K562 (cell line): ENCODE results near the gene ARHGAP10.

Experiments used
- BRCA1 ChIP-seq, 2 experiments: fragments of 450-650 bp in 1 of 2; sonication (generic) in 1 of 2; formaldehyde crosslinking in 1 of 2; IDR thresholded peaks; 2 replicates each; pipeline versions ENCODE4 v1.5.0 to v1.6.1; 2017 to 2020; ENCODE audit warnings: mild to moderate bottlenecking in 1 of 2, missing genetic modification reagents in 1 of 2
- NCOR1 ChIP-seq: fragments of 450-650 bp; IDR thresholded peaks from 2 replicates; pipeline ENCODE4 v1.6.1; 2016; ENCODE audit warnings: mild to moderate bottlenecking, moderate library complexity
- NFYB ChIP-seq: IDR thresholded peaks from 2 replicates; pipeline ENCODE4 v1.6.1; 2011; ENCODE audit warnings: mild to moderate bottlenecking, moderate library complexity; ENCODE audit not compliant: insufficient read length; ENCODE audit errors: extremely low read depth
- ZC3H11A ChIP-seq: IDR thresholded peaks from 2 replicates; pipeline ENCODE4 v1.6.1; 2012; ENCODE audit warnings: low read depth, low read length, improper control_type of control experiment
- ZNF274 ChIP-seq: IDR thresholded peaks from 2 replicates; pipeline ENCODE4 v1.6.1; 2011; ENCODE audit warnings: low read depth, mild to moderate bottlenecking, low read length, moderate library complexity, borderline replicate concordance
- TF ChIP-seq, protein P1 (sequence below), 3 experiments: IDR thresholded peaks in 2 of 3; conservative IDR thresholded peaks in 1 of 3; 2 replicates each; pipeline ENCODE4 v1.5.1; 2011 to 2012; ENCODE audit warnings: low read length in 3 of 3, mild to moderate bottlenecking in 3 of 3, control low read depth in 2 of 3, improper control_type of control experiment in 1 of 3, inconsistent platforms in 1 of 3, low read depth in 1 of 3, mixed read lengths in 1 of 3, moderate library complexity in 1 of 3; ENCODE audit not compliant: insufficient read depth in 2 of 3
- TF ChIP-seq, protein P2 (sequence below): fragments of 150-350 bp; IDR thresholded peaks from 2 replicates; pipeline ENCODE4 v1.6.1; 2014; ENCODE audit warnings: low read depth, mild to moderate bottlenecking, low read length, borderline replicate concordance
- TF ChIP-seq, protein P3 (sequence below), 2 experiments: fragments of 450-650 bp; formaldehyde crosslinking in 1 of 2; IDR thresholded peaks; 2 replicates each; pipeline versions ENCODE4 v1.4.0 to v1.6.1; 2014 to 2020; ENCODE audit warnings: mild to moderate bottlenecking in 2 of 2, borderline replicate concordance in 1 of 2, low read depth in 1 of 2
- TF ChIP-seq, protein P4 (sequence below): fragments of 250-450 bp; sonication (Bioruptor Pico); IDR thresholded peaks from 2 replicates; pipeline ENCODE4 v1.5.0; 2021; ENCODE audit warnings: mild to moderate bottlenecking, borderline replicate concordance
- TF ChIP-seq, protein P5 (sequence below): sonication (generic); formaldehyde crosslinking; IDR thresholded peaks from 2 replicates; pipeline ENCODE4 v1.8.1; 2023; ENCODE audit warnings: mild to moderate bottlenecking, missing genetic modification reagents

DNA sequence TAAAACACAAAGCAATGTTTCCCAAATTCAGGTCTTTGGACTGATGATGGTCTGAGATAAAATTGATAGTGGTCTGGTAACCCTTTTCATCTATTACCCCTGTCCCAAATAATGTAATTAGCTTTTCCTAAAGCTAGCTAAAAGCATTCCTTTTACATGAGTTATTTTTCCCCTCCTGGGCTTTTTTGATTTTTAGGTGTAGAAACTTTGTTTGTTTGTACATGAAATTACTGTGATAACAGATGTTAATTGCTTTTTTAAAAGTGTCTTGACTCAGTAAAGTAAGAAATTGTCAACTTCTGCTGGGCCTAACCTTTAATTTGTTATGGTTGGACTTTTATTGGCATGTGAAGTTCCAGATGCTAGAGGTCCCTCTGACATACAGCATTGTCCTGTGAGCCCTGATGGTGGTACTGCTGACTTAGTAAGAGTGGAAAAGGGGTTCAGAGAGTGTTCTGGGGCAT, 145.5 kb downstream of the ARHGAP10 start:
- TF ChIP-seq, protein P1, sequence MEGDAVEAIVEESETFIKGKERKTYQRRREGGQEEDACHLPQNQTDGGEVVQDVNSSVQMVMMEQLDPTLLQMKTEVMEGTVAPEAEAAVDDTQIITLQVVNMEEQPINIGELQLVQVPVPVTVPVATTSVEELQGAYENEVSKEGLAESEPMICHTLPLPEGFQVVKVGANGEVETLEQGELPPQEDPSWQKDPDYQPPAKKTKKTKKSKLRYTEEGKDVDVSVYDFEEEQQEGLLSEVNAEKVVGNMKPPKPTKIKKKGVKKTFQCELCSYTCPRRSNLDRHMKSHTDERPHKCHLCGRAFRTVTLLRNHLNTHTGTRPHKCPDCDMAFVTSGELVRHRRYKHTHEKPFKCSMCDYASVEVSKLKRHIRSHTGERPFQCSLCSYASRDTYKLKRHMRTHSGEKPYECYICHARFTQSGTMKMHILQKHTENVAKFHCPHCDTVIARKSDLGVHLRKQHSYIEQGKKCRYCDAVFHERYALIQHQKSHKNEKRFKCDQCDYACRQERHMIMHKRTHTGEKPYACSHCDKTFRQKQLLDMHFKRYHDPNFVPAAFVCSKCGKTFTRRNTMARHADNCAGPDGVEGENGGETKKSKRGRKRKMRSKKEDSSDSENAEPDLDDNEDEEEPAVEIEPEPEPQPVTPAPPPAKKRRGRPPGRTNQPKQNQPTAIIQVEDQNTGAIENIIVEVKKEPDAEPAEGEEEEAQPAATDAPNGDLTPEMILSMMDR (IDR thresholded peaks at IDR 0.05 in 2 of 3, conservative IDR thresholded peaks at IDR 0.05 in 1 of 3; ENCODE audit: insufficient read depth in 2 of 3, low read depth in 1 of 3, low read length in 3 of 3), result no peak
- TF ChIP-seq NCOR1, result no peak
- TF ChIP-seq ZC3H11A, result no peak
- TF ChIP-seq ZNF274, result no peak
- TF ChIP-seq, protein P2, sequence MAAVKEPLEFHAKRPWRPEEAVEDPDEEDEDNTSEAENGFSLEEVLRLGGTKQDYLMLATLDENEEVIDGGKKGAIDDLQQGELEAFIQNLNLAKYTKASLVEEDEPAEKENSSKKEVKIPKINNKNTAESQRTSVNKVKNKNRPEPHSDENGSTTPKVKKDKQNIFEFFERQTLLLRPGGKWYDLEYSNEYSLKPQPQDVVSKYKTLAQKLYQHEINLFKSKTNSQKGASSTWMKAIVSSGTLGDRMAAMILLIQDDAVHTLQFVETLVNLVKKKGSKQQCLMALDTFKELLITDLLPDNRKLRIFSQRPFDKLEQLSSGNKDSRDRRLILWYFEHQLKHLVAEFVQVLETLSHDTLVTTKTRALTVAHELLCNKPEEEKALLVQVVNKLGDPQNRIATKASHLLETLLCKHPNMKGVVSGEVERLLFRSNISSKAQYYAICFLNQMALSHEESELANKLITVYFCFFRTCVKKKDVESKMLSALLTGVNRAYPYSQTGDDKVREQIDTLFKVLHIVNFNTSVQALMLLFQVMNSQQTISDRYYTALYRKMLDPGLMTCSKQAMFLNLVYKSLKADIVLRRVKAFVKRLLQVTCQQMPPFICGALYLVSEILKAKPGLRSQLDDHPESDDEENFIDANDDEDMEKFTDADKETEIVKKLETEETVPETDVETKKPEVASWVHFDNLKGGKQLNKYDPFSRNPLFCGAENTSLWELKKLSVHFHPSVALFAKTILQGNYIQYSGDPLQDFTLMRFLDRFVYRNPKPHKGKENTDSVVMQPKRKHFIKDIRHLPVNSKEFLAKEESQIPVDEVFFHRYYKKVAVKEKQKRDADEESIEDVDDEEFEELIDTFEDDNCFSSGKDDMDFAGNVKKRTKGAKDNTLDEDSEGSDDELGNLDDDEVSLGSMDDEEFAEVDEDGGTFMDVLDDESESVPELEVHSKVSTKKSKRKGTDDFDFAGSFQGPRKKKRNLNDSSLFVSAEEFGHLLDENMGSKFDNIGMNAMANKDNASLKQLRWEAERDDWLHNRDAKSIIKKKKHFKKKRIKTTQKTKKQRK, result no peak
- no peak for TF ChIP-seq NFYB
- TF ChIP-seq, protein P3, sequence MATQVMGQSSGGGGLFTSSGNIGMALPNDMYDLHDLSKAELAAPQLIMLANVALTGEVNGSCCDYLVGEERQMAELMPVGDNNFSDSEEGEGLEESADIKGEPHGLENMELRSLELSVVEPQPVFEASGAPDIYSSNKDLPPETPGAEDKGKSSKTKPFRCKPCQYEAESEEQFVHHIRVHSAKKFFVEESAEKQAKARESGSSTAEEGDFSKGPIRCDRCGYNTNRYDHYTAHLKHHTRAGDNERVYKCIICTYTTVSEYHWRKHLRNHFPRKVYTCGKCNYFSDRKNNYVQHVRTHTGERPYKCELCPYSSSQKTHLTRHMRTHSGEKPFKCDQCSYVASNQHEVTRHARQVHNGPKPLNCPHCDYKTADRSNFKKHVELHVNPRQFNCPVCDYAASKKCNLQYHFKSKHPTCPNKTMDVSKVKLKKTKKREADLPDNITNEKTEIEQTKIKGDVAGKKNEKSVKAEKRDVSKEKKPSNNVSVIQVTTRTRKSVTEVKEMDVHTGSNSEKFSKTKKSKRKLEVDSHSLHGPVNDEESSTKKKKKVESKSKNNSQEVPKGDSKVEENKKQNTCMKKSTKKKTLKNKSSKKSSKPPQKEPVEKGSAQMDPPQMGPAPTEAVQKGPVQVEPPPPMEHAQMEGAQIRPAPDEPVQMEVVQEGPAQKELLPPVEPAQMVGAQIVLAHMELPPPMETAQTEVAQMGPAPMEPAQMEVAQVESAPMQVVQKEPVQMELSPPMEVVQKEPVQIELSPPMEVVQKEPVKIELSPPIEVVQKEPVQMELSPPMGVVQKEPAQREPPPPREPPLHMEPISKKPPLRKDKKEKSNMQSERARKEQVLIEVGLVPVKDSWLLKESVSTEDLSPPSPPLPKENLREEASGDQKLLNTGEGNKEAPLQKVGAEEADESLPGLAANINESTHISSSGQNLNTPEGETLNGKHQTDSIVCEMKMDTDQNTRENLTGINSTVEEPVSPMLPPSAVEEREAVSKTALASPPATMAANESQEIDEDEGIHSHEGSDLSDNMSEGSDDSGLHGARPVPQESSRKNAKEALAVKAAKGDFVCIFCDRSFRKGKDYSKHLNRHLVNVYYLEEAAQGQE (IDR thresholded peaks at IDR 0.05; ENCODE audit: borderline replicate concordance), result no peak
- TF ChIP-seq, protein P3 (CRISPR knock-in tag; IDR thresholded peaks at IDR 0.05; ENCODE audit: low read depth), result no peak
- TF ChIP-seq, protein P4, sequence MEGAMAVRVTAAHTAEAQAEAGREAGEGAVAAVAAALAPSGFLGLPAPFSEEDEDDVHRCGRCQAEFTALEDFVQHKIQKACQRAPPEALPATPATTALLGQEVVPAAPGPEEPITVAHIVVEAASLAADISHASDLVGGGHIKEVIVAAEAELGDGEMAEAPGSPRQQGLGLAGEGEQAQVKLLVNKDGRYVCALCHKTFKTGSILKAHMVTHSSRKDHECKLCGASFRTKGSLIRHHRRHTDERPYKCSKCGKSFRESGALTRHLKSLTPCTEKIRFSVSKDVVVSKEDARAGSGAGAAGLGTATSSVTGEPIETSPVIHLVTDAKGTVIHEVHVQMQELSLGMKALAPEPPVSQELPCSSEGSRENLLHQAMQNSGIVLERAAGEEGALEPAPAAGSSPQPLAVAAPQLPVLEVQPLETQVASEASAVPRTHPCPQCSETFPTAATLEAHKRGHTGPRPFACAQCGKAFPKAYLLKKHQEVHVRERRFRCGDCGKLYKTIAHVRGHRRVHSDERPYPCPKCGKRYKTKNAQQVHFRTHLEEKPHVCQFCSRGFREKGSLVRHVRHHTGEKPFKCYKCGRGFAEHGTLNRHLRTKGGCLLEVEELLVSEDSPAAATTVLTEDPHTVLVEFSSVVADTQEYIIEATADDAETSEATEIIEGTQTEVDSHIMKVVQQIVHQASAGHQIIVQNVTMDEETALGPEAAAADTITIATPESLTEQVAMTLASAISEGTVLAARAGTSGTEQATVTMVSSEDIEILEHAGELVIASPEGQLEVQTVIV, result no peak
- TF ChIP-seq, protein P5, sequence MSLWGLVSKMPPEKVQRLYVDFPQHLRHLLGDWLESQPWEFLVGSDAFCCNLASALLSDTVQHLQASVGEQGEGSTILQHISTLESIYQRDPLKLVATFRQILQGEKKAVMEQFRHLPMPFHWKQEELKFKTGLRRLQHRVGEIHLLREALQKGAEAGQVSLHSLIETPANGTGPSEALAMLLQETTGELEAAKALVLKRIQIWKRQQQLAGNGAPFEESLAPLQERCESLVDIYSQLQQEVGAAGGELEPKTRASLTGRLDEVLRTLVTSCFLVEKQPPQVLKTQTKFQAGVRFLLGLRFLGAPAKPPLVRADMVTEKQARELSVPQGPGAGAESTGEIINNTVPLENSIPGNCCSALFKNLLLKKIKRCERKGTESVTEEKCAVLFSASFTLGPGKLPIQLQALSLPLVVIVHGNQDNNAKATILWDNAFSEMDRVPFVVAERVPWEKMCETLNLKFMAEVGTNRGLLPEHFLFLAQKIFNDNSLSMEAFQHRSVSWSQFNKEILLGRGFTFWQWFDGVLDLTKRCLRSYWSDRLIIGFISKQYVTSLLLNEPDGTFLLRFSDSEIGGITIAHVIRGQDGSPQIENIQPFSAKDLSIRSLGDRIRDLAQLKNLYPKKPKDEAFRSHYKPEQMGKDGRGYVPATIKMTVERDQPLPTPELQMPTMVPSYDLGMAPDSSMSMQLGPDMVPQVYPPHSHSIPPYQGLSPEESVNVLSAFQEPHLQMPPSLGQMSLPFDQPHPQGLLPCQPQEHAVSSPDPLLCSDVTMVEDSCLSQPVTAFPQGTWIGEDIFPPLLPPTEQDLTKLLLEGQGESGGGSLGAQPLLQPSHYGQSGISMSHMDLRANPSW (CRISPR knock-in tag), result no peak
- TF ChIP-seq BRCA1 (IDR thresholded peaks at IDR 0.05), result no peak
- TF ChIP-seq BRCA1 (CRISPR knock-in tag; IDR thresholded peaks at IDR 0.05), result no peak
